Effector memory CD4-positive, alpha-beta T cell (primary cell): ENCODE results near the gene FPGS.
A peak's percentile ranks its signal among the peaks of the same experiment; 100 is the strongest.

Source experiments
- DNase-seq, 3 donors: peaks; one replicate each; pipeline ENCODE4 v3.0.0-alpha.2; 2020
- H3K27ac ChIP-seq: 2 replicates; pipeline ENCODE4 v1.7.0; 2013; ENCODE audit warnings: mild to moderate bottlenecking, low read length, moderate library complexity; ENCODE audit not compliant: insufficient read depth, poor library complexity, severe bottlenecking
- H3K27me3 ChIP-seq: replicated peaks from 2 replicates; pipeline ENCODE4 v1.7.0; 2013; ENCODE audit warnings: mild to moderate bottlenecking, low read length; ENCODE audit not compliant: insufficient read depth, control insufficient read depth, poor library complexity, severe bottlenecking
- H3K36me3 ChIP-seq: 2 replicates; pipeline ENCODE4 v1.7.0; 2013; ENCODE audit warnings: mild to moderate bottlenecking, low read length, moderate library complexity; ENCODE audit not compliant: control insufficient read depth, insufficient read depth
- H3K4me1 ChIP-seq: 2 replicates; pipeline ENCODE4 v1.7.0; 2013; ENCODE audit warnings: low read length, mild to moderate bottlenecking; ENCODE audit not compliant: control insufficient read depth, insufficient read depth, poor library complexity, severe bottlenecking
- H3K4me3 ChIP-seq: 2 replicates; pipeline ENCODE4 v1.7.0; 2013; ENCODE audit warnings: low read length, low read depth, mild to moderate bottlenecking; ENCODE audit not compliant: insufficient read depth, poor library complexity, severe bottlenecking
- H3K9me3 ChIP-seq: 2 replicates; pipeline ENCODE4 v1.7.0; 2013; ENCODE audit warnings: mild to moderate bottlenecking, low read length, moderate library complexity; ENCODE audit not compliant: control insufficient read depth

FPGS gene

GRCh38 chr9:127761491-127761956 lies 41.2 kb upstream of the FPGS start:
- peaks cover 40% of the 10 kb centered on the region for H3K36me3 ChIP-seq

GRCh38 chr9:127762111-127762676 lies 40.5 kb upstream of the FPGS start:
- no peak overlapping the region for H3K4me3 ChIP-seq
- no peak overlapping the region for H3K27ac ChIP-seq
- H3K36me3 ChIP-seq, result peaks cover 40% of the 10 kb centered on the region
- no peaks in the 10 kb centered on the region for H3K9me3 ChIP-seq
- H3K27me3 ChIP-seq, result no peaks in the 10 kb centered on the region
- peaks cover 20% of the 10 kb centered on the region for H3K4me1 ChIP-seq
- no peak for DNase-seq

More at GRCh38 chr9:127761491-127761956, 41.2 kb upstream of the FPGS start:
- H3K4me1 ChIP-seq, result peaks cover 13% of the 10 kb centered on the region
- no peaks in the 10 kb centered on the region for H3K9me3 ChIP-seq
- H3K27ac ChIP-seq, result peak overlapping the region; percentile 32
- H3K27me3 ChIP-seq, result no peaks in the 10 kb centered on the region
- H3K4me3 ChIP-seq, result no peak overlapping the region
- no peak for DNase-seq

- Histone ChIP-seq H3K36me3 (peaks cover 29% of the 10 kb centered on the region), H3K27me3 (no peaks in the 10 kb centered on the region), H3K4me1 (peaks cover 37% of the 10 kb centered on the region), H3K27ac (no peak overlapping the region), H3K9me3 (no peaks in the 10 kb centered on the region), H3K4me3 (no peak overlapping the region)
- DNase-seq, result no peak
Observed at GRCh38 chr9:127763918-127764384, 38.7 kb upstream of the FPGS start.

GRCh38 chr9:127765418-127765817 lies 37.3 kb upstream of the FPGS start:
- H3K4me1 ChIP-seq, result peaks cover 50% of the 10 kb centered on the region
- no peaks in the 10 kb centered on the region for H3K27me3 ChIP-seq
- no peak overlapping the region for H3K27ac ChIP-seq
- no peak for DNase-seq
- no peak overlapping the region for H3K4me3 ChIP-seq
- peaks cover 25% of the 10 kb centered on the region for H3K36me3 ChIP-seq
- H3K9me3 ChIP-seq, result no peaks in the 10 kb centered on the region

- H3K4me1 ChIP-seq, result peaks cover 62% of the 10 kb centered on the region
- H3K36me3 ChIP-seq, result peaks cover 11% of the 10 kb centered on the region
- no peaks in the 10 kb centered on the region for H3K9me3 ChIP-seq
- no peak for DNase-seq
- no peaks in the 10 kb centered on the region for H3K27me3 ChIP-seq
- peak overlapping the region; percentile 12 for H3K4me3 ChIP-seq
- peak overlapping the region; percentile 93 for H3K27ac ChIP-seq
Observed at GRCh38 chr9:127767410-127767809, 35.3 kb upstream of the FPGS start.

GRCh38 chr9:127767909-127768331 lies 34.8 kb upstream of the FPGS start:
- DNase-seq, result no peak
- Histone ChIP-seq H3K9me3 (no peaks in the 10 kb centered on the region), H3K4me1 (peaks cover 62% of the 10 kb centered on the region), H3K36me3 (peaks cover 13% of the 10 kb centered on the region), H3K27me3 (no peaks in the 10 kb centered on the region), H3K27ac (peak overlapping the region; percentile 93), H3K4me3 (peak overlapping the region; percentile 12)

- DNase-seq, result no peak
- Histone ChIP-seq H3K4me3 (no peak overlapping the region), H3K9me3 (no peaks in the 10 kb centered on the region), H3K27ac (peak overlapping the region; percentile 93), H3K27me3 (no peaks in the 10 kb centered on the region), H3K4me1 (peaks cover 60% of the 10 kb centered on the region), H3K36me3 (peaks cover 19% of the 10 kb centered on the region)
Observed at GRCh38 chr9:127768698-127769097, 34.0 kb upstream of the FPGS start.

GRCh38 chr9:127769101-127769500 lies 33.6 kb upstream of the FPGS start:
- no peak overlapping the region for H3K4me3 ChIP-seq
- peak overlapping the region; percentile 93 for H3K27ac ChIP-seq
- peaks cover 56% of the 10 kb centered on the region for H3K4me1 ChIP-seq
- H3K36me3 ChIP-seq, result peaks cover 23% of the 10 kb centered on the region
- no peaks in the 10 kb centered on the region for H3K27me3 ChIP-seq
- H3K9me3 ChIP-seq, result no peaks in the 10 kb centered on the region
- no peak for DNase-seq

GRCh38 chr9:127769929-127770582 lies 32.6 kb upstream of the FPGS start:
- peaks cover 29% of the 10 kb centered on the region for H3K36me3 ChIP-seq
- no peak for DNase-seq
- no peaks in the 10 kb centered on the region for H3K27me3 ChIP-seq
- H3K9me3 ChIP-seq, result no peaks in the 10 kb centered on the region
- peak overlapping the region; percentile 55 for H3K4me3 ChIP-seq
- peak overlapping the region; percentile 93 for H3K27ac ChIP-seq
- H3K4me1 ChIP-seq, result peaks cover 56% of the 10 kb centered on the region

GRCh38 chr9:127770583-127770904 lies 32.1 kb upstream of the FPGS start:
- Histone ChIP-seq H3K9me3 (no peaks in the 10 kb centered on the region), H3K27ac (peak overlapping the region; percentile 93), H3K27me3 (no peaks in the 10 kb centered on the region), H3K4me3 (peak overlapping the region; percentile 55), H3K36me3 (peaks cover 29% of the 10 kb centered on the region), H3K4me1 (peaks cover 56% of the 10 kb centered on the region)
- no peak for DNase-seq
